Measurements from ENCODE around the gene SPRED2.
A peak's percentile ranks its signal among the peaks of the same experiment; 100 is the strongest.

The SPRED2 gene

DNA sequence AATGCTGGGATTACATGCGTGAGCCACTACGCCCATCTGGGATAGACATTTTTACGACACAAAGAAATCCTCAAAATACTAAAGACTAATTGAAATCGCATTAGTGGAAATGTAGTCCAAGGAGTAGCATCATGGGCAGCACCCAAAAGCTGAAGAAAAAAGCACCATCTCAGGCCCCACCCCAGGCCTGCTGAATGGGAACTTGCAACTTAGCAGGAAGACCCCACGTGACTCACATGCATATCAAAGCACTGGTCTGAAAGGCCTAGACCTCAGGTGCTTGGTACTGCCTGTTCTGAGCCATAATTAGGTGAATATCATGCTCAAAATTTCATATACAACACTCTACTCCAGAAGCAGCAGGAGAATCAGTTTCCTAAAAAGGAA, 28.9 kb downstream of the SPRED2 start:
- no peak overlapping the region for H3K27ac ChIP-seq (replicated peaks)
- peak in 1 of 2 experiments; percentile 23 for DNase-seq (ENCODE audit: low read depth in 1 of 2, low spot score in 1 of 2)
- H3K4me3 ChIP-seq (replicated peaks; ENCODE audit: insufficient read depth, low read length) = no peak overlapping the region
- H3K27me3 ChIP-seq (ENCODE audit: insufficient read depth, poor library complexity, severe bottlenecking) = no peaks in the 10 kb centered on the region
- TF ChIP-seq, protein P1, sequence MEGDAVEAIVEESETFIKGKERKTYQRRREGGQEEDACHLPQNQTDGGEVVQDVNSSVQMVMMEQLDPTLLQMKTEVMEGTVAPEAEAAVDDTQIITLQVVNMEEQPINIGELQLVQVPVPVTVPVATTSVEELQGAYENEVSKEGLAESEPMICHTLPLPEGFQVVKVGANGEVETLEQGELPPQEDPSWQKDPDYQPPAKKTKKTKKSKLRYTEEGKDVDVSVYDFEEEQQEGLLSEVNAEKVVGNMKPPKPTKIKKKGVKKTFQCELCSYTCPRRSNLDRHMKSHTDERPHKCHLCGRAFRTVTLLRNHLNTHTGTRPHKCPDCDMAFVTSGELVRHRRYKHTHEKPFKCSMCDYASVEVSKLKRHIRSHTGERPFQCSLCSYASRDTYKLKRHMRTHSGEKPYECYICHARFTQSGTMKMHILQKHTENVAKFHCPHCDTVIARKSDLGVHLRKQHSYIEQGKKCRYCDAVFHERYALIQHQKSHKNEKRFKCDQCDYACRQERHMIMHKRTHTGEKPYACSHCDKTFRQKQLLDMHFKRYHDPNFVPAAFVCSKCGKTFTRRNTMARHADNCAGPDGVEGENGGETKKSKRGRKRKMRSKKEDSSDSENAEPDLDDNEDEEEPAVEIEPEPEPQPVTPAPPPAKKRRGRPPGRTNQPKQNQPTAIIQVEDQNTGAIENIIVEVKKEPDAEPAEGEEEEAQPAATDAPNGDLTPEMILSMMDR (IDR thresholded peaks at IDR 0.05; ENCODE audit: insufficient read depth, low read length) = no peak
- TF ChIP-seq GABPA (IDR thresholded peaks at IDR 0.05; ENCODE audit: low read depth) (no peak), SPI1 (IDR thresholded peaks at IDR 0.05; ENCODE audit: borderline replicate concordance, low read depth) (no peak), POLR2AphosphoS5 (IDR thresholded peaks at IDR 0.05; ENCODE audit: low read depth) (no peak)
- TF ChIP-seq, protein P2, sequence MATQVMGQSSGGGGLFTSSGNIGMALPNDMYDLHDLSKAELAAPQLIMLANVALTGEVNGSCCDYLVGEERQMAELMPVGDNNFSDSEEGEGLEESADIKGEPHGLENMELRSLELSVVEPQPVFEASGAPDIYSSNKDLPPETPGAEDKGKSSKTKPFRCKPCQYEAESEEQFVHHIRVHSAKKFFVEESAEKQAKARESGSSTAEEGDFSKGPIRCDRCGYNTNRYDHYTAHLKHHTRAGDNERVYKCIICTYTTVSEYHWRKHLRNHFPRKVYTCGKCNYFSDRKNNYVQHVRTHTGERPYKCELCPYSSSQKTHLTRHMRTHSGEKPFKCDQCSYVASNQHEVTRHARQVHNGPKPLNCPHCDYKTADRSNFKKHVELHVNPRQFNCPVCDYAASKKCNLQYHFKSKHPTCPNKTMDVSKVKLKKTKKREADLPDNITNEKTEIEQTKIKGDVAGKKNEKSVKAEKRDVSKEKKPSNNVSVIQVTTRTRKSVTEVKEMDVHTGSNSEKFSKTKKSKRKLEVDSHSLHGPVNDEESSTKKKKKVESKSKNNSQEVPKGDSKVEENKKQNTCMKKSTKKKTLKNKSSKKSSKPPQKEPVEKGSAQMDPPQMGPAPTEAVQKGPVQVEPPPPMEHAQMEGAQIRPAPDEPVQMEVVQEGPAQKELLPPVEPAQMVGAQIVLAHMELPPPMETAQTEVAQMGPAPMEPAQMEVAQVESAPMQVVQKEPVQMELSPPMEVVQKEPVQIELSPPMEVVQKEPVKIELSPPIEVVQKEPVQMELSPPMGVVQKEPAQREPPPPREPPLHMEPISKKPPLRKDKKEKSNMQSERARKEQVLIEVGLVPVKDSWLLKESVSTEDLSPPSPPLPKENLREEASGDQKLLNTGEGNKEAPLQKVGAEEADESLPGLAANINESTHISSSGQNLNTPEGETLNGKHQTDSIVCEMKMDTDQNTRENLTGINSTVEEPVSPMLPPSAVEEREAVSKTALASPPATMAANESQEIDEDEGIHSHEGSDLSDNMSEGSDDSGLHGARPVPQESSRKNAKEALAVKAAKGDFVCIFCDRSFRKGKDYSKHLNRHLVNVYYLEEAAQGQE (IDR thresholded peaks at IDR 0.05; ENCODE audit: insufficient replicate concordance, low read depth) = no peak

DNA sequence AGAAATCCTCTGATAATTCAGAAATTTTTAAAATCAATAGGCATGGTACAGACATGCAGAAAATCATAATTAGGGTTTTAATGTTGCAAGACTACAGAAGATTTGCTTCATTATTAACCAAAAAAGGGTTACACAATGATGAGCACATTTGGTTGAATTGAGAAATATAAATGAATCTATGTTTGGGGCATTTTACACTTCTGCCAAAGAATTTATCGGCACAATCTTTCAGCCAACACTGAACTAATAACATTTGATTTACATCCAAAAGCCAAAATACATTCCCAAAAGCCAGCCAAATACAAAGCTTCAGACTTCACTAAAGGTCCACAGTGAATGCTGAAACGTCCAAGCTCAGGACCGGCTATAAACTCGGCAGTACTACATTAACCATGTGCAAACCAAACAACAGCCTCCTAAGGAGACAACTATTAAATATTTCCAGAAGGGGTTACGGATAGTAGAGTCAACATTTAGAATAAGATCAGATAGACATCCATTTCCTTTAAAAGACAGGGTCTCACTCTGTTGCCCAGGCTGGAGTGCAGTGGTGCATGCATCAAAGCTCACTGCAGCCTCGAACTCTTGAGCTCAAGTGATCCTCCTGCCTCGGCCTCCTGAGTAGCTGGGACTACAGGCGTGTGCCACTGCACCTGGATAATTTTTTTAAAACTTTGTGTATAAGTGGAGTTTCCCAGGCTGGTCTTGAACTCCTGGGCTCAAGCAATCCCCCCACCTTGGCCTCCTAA, 29.4 kb downstream of the SPRED2 start:
- TF ChIP-seq, protein P2 (IDR thresholded peaks at IDR 0.05; ENCODE audit: insufficient replicate concordance, low read depth) = no peak
- TF ChIP-seq GABPA (IDR thresholded peaks at IDR 0.05; ENCODE audit: low read depth) (no peak), SPI1 (IDR thresholded peaks at IDR 0.05; ENCODE audit: borderline replicate concordance, low read depth) (no peak), POLR2AphosphoS5 (IDR thresholded peaks at IDR 0.05; ENCODE audit: low read depth) (no peak)
- TF ChIP-seq, protein P1 (IDR thresholded peaks at IDR 0.05; ENCODE audit: insufficient read depth, low read length) = no peak
- no peak overlapping the region for H3K27ac ChIP-seq (replicated peaks)

DNA sequence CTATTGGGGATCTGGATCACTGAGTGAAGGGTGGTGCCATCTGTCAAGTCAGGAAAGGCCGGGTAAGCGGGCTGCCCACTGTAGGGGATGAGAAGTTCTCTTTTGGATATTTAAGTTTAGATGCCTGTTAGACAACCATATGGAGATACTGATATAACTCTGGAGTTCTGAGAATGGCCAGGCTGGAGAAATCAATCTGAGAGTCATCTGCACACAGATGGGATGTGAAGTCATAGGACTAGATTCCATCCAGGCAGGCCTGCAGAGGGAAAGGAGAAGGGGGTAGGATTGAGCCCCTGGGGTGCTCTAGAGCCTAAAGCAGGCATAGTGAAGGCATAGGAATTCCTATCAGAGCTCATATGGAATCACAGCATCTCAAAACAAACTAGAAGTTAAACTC, 30.1 kb downstream of the SPRED2 start:
- TF ChIP-seq SPI1 (IDR thresholded peaks at IDR 0.05; ENCODE audit: borderline replicate concordance, low read depth) = no peak
- TF ChIP-seq GABPA (IDR thresholded peaks at IDR 0.05; ENCODE audit: low read depth) = no peak
- TF ChIP-seq, protein P1 (IDR thresholded peaks at IDR 0.05; ENCODE audit: insufficient read depth, low read length) = no peak
- TF ChIP-seq POLR2AphosphoS5 (IDR thresholded peaks at IDR 0.05; ENCODE audit: low read depth) = no peak
- TF ChIP-seq, protein P2 (IDR thresholded peaks at IDR 0.05; ENCODE audit: insufficient replicate concordance, low read depth) = no peak
- Histone ChIP-seq H3K27ac (replicated peaks) (no peak overlapping the region), H3K27me3 (ENCODE audit: insufficient read depth, poor library complexity, severe bottlenecking) (no peaks in the 10 kb centered on the region), H3K4me3 (replicated peaks; ENCODE audit: insufficient read depth, low read length) (no peak overlapping the region)
- no peak for DNase-seq (ENCODE audit: low read depth in 1 of 2, low spot score in 1 of 2)

More for the DNA sequence above, 29.4 kb downstream of the SPRED2 start:
- H3K27me3 ChIP-seq (ENCODE audit: insufficient read depth, poor library complexity, severe bottlenecking) = no peaks in the 10 kb centered on the region
- peak in 1 of 2 experiments; percentile 57 for DNase-seq (ENCODE audit: low read depth in 1 of 2, low spot score in 1 of 2)
- H3K4me3 ChIP-seq (replicated peaks; ENCODE audit: insufficient read depth, low read length) = no peak overlapping the region
